ENCODE results near the gene MEOX1. TPM values are rescaled to one million over a fixed set of nuclear protein-coding genes. Genes with fewer than 3 reads are reported as not detected.

The MEOX1 gene
- total and polyA plus RNA-seq, 2 of the 8 experiments (the other 6 are each of a cell fraction or from before 2014, with no cell fraction given): not detected

DNA sequence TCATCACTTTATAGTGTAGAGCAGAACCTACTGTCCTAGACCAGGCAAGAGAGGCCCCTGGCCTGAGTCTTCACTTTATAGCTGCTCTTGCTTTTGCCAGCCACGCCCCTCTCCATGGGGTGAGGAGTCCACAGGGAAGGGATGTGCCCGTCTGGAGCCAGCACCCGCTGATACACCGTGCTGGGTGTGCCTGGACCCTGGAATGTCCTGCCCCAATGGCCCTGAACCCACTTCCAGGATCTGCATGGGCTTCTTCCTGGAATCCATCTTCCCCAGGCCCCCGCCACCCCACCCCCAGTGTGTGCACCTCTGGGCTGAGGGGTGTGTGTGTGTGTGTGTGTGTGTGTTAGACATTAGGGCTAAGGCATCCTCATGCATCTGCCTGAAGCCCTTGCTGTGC, 44.9 kb downstream of the MEOX1 start (continued):
- TF ChIP-seq CHD7 (IDR thresholded peaks at IDR 0.05; ENCODE audit: insufficient replicate concordance, low read length): no peak
- TF ChIP-seq, protein P1, sequence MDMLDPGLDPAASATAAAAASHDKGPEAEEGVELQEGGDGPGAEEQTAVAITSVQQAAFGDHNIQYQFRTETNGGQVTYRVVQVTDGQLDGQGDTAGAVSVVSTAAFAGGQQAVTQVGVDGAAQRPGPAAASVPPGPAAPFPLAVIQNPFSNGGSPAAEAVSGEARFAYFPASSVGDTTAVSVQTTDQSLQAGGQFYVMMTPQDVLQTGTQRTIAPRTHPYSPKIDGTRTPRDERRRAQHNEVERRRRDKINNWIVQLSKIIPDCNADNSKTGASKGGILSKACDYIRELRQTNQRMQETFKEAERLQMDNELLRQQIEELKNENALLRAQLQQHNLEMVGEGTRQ (IDR thresholded peaks at IDR 0.05; ENCODE audit: low read length): no peak
- no peak for TF ChIP-seq GTF2F1 (IDR thresholded peaks at IDR 0.05; ENCODE audit: borderline replicate concordance, low read depth, low read length)
- TF ChIP-seq, protein P2, sequence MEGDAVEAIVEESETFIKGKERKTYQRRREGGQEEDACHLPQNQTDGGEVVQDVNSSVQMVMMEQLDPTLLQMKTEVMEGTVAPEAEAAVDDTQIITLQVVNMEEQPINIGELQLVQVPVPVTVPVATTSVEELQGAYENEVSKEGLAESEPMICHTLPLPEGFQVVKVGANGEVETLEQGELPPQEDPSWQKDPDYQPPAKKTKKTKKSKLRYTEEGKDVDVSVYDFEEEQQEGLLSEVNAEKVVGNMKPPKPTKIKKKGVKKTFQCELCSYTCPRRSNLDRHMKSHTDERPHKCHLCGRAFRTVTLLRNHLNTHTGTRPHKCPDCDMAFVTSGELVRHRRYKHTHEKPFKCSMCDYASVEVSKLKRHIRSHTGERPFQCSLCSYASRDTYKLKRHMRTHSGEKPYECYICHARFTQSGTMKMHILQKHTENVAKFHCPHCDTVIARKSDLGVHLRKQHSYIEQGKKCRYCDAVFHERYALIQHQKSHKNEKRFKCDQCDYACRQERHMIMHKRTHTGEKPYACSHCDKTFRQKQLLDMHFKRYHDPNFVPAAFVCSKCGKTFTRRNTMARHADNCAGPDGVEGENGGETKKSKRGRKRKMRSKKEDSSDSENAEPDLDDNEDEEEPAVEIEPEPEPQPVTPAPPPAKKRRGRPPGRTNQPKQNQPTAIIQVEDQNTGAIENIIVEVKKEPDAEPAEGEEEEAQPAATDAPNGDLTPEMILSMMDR (IDR thresholded peaks at IDR 0.05; ENCODE audit: control extremely low read depth in 1 of 3, insufficient read depth in 1 of 3, low read depth in 1 of 3, low read length in 3 of 3): no peak
